Ammon's horn (tissue), 1 donor: Measurements from ENCODE around the gene AKAP8.
"Not testable (repeated sequence)": the region's sequence is repeated elsewhere in the genome, so short reads cannot be mapped to it uniquely, and the experiment has no call there.

ENCODE experiments used
- DNase-seq: peaks from one replicate; pipeline ENCODE4 v3.0.0-alpha.2; 2016; ENCODE audit warnings: low spot score

AKAP8 gene

DNA sequence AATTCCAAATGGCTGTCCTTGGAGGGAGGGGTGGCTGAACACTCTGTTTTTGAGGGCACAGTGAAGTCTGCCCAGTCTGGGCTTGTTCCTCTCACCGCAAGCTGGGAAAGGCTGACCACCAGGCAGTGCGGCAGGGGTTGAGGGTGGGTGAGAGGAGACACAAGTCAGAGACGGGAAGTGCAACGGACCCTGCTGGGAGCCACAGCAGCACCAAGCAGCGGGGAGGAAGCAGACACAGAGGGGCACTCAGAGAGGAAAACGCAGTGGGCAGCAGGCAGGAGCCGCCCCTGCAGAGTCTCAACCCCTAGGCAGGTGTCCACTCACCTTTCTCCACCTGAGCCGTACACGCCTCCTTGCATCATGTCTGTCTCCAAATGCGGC is 23.6 kb upstream of the AKAP8 start:
- DNase-seq: no peak

- DNase-seq: no peak
Measured at GRCh38 chr19:15402411-15403150, 23.0 kb upstream of the AKAP8 start.

GRCh38 chr19:15401397-15401710 is 21.8 kb upstream of the AKAP8 start:
- DNase-seq: no peak

DNA sequence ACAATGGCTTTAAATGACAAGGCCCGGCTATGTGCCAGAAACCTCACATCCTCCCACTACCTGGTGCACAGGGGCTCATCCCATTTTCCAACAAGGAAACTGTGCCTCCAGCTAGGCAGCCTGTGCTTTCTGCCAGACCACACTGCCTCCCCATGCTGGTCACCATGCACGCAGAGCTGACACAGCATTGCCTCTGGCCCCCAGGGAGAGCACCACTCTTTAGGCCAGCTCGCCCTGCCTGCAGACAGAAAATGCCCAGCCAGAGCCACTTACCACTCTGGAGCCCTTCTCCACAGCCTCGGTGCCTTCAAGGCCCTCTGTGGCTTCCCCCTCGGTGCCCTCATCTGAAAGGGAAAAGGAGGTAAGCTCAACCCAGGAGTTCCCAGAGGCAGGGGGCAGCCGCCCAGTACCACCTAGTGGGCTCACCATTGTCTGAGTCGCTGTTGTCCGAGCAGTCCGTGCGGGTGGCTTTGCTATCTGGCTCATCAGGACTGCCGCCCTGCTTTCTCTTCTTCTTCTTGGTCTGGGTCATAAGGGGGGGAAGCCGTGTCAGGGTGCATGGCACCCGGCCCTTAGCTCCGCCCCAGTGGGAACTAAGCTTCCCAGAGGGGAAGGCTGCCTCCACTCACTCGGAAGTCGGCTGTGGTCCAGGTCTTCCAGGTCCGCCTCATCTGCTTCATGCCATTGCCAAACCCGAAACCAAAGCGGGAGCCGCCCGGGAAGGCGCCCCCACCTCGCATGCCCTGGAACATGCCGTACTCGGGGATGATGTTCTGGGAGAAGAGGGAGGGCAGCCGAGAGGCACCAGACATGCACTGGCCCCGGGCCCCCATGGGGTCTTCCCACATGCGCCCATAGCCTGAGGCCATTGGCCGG is 21.2 kb upstream of the AKAP8 start:
- DNase-seq: no peak

DNA sequence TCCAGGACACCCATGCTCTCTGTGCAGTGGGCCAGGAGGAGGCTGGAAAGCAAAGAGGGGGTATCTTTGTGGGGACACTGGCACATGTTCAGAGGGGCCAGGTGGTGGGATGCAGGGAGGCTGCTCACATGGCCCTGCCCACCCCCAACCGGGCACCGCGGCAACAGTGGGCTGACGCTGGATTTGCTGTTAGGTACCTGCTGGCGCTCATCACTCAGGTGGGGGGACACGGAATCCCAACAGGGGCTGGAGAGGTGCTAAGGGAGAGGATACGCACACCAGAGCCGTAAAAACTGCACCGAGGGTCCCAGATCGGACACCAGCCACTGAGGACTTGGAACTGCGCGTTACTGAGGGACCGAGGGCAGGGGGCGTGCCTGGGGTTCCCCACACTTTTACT is 20.0 kb upstream of the AKAP8 start:
- DNase-seq: no peak

- no peak for DNase-seq
Measured at GRCh38 chr19:15399234-15399515, 19.6 kb upstream of the AKAP8 start.

GRCh38 chr19:15398501-15399233 is 19.1 kb upstream of the AKAP8 start:
- DNase-seq: no peak

DNA sequence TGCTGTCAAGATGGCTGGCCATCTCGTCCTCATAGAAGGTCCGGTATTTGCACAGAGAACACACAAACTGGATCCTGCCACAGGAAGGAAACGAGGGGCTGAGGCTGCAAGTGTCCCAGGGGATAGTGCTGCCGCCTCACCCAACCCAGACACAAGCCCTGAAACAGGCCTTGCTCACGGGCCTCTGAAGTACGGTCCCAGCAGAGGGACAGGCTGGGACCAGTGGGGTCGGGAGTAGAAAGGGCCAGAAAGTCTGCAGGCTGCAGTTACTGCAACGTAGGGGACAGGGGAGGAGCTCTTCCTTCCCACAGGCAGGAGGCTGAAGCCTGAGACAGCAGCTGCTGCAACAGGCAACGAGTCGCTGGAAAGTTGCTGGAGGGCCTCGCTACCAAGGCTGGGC is 18.2 kb upstream of the AKAP8 start:
- no peak for DNase-seq

GRCh38 chr19:15397236-15397635 is 17.6 kb upstream of the AKAP8 start:
- no peak for DNase-seq

DNA sequence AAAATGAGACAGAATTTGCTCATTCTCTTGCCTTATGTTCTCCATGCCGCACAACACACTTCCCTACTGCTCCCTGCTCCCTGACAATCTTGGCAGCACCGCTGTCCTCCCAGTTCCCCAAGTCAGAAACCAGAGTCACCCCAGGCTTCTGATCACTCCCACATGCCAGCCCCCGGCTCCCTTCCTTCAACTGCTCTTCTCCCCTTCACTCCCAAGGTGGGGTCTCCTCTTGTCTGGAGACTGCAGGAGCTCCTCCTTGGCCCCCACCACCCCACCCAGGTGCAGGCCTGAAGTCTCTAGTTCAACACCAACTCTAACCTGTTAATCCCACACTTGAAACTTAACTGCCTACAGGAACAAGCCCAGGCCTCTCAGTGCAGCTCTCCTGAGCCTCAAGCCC is 16.8 kb upstream of the AKAP8 start:
- DNase-seq: no peak

GRCh38 chr19:15395251-15395650 is 15.7 kb upstream of the AKAP8 start:
- not testable (repeated sequence) for DNase-seq

GRCh38 chr19:15394426-15394825 is 14.8 kb upstream of the AKAP8 start:
- DNase-seq: no peak

- DNase-seq: no peak
Measured at GRCh38 chr19:15393963-15394362, 14.4 kb upstream of the AKAP8 start.

DNA sequence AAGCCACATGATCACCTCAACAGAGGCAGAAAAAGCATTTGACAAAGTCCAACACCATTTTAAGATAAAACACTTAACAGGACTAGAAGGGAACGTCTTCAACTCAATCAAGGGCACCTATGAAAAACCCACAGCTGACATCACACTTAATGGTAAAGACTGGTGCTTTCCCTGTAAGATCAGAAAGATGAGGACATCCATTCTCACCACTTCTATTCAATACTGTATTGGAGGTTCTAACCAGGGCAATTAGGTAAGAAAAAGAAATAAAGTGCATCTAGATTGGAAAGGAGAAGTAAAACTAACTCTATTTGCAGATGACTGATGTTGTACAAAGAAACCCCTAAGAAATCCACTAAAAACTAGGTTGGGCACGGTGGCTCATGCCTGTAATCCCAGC is 11.2 kb upstream of the AKAP8 start:
- DNase-seq: no peak

DNA sequence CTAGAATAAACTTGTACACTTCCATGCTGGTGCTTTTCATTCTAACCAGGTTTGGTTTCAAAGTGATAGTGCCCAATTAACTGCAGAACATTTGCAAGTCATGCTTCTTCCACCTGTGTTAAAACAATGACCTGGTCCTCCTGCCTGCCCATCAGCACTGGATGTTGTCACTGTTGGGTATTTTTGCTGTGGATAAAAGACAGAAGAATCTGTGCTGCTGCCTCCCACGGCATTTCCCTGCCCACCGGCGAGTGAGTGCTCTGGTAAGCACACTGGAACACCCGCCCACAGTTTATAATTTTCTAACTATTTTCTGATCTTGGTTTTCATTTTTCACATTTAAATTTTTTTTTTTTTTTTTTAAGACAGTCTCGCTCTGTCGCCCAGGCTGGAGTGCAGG is 2.3 kb upstream of the AKAP8 start:
- DNase-seq: peak; percentile 62

GRCh38 chr19:15381429-15381828 is 1.8 kb upstream of the AKAP8 start:
- DNase-seq: no peak

DNA sequence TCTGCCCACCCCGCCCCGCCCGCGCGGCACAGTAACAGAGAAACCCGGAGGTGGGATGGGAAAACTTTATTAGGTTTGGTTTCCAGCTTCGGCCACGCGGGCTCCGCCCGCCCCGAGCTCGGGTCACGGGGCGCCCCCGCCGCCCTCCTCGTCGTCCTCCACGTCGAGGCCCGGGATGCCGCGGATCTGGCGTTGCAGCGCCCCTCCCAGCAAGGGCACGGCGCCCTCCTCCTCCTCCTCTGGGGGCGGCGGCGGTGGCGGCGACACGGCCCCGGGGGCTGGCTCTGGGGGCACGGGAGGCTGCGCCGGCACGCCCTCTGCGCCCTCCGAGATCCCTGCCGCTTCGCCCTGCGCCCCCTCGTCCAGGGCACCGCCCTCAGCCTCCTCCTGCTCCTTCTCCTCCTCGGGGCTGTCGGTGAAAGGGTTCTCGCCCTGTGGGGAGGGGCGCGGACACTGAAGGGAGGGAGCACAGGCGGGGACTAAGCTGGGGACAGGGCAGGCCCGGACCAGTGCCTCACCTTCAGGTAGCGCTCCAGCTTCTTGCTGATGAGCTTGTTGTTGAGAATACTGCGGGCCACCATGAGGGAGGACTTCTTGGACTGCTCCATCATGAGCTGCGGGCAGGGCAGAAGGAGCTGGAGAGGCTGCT is 536 bp upstream of the AKAP8 start:
- DNase-seq: peak; percentile 38

- peak; percentile 58 for DNase-seq
Measured at GRCh38 chr19:15378534-15379082, 979 bp downstream of the AKAP8 start.

DNA sequence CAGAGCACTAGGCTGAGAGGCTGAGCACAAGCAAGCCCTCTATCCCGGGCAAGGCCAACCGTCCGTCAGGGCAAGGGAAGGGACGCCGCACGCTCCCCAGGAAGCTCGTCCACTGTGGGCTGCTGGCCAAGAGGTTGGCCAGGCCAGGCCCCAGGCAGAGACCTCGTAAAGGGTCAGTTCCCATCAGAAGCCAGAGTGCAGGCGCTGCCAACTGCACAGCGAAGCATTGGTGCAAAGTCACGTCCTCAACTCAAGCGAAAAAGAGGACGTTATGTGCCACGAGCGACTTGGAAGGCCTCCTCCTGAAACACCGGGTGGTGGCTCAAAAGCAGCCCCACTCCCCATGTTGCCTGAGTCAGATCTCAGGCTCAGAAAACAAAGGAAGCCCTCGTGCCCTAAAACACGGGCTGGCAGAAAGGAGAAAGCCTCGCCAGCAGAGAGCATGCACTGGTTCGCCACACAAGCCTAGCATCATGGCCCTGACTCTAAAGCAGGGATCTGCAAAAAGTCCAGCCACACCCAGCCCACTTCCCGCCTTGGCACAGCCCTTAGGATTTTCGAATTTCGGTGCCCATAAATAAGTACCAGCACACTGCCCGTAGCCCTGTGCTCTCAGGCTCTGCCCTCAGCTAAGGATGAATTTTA is 4.7 kb downstream of the AKAP8 start:
- no peak for DNase-seq

DNA sequence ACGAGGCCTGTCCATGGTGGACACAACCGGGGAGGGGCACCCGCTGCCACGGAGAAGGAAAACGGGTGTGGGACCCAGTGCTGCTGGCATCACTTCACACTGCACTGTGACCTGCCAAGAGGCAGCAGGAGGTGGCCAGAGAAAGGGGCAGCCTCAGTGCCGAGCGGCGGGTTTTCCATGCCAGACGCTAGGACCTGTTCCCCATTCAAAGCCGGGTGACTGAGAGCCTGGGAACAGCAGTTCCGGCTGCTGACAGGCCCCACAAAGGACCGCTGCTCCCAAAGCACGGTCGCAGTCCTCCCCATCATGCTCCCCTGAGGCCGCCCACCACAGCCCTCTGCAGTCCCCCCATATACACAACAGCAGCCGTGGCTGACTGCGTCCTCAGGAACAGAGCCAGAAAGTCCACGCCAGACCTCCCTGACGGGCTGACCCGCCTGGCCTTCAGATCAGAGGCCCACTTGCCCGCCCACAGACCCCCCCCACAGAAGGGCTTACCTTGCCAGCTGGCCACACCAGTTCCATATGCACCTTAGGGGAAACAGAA is 5.4 kb downstream of the AKAP8 start:
- no peak for DNase-seq

- DNase-seq: no peak
Measured at GRCh38 chr19:15373644-15374043, 5.9 kb downstream of the AKAP8 start.

DNA sequence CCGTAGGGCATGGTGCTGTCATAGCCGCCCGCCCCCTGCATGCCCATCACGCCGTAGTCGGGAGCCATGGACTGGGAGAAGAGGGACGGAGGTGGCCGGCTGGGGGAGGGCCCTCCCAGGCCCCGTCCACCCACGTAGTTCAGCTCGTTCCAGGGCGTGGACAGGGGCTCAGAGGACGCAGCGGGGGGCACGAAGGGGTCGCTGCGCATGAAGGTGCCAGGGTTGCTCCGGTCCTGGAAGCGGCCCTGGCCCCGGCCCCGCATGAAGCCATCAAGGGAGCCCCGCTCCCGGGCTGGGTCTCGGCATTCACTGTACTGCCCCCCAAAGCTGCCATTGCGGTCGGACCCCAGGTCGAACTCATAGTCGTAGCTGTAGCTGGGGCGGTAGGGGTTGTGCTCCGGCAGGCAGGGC is 6.7 kb downstream of the AKAP8 start:
- no peak for DNase-seq
